Spleen (tissue), 7 donors: ENCODE results near the gene VDAC1.

Source experiments
- CTCF ChIP-seq, 11 experiments: fragments of 200-600 bp in 7 of 11; fragments of 450-650 bp in 4 of 11; sonication (generic) in 4 of 11; IDR thresholded peaks in 8 of 11; conservative IDR thresholded peaks in 3 of 11; 1 replicate in 7 of 11; 2 replicates in 4 of 11; pipeline versions ENCODE4 v1.4.0 to v1.8.0; 2016 to 2021; ENCODE audit warnings: antibody characterized with exemption in 11 of 11, inconsistent platforms in 4 of 11, mild to moderate bottlenecking in 1 of 11
- POLR2A ChIP-seq, 3 donors: fragments of 450-650 bp; IDR thresholded peaks; one replicate each; pipeline ENCODE4 v1.5.1; 2017; ENCODE audit warnings: antibody characterized with exemption in 3 of 3, mild to moderate bottlenecking in 1 of 3
- POLR2AphosphoS5 ChIP-seq, 3 donors: sonication (generic); formaldehyde crosslinking; IDR thresholded peaks; one replicate each; pipeline ENCODE4 v1.5.1; 2017; ENCODE audit warnings: antibody characterized with exemption in 3 of 3
- donor health status: DM: no; HTN: no; CAD: no; lungs with moderate emphysema.
- donor health status: DM: no; HTN: no; CAD: no.
- donor health status: DM: no; HTN: no; CAD: no.

- TF ChIP-seq CTCF (IDR thresholded peaks at IDR 0.05 in 8 of 11, conservative IDR thresholded peaks at IDR 0.05 in 3 of 11) (no peak), POLR2A (IDR thresholded peaks at IDR 0.05) (no peak), POLR2AphosphoS5 (IDR thresholded peaks at IDR 0.05) (no peak)
These were observed 24.1 kb downstream of the VDAC1 start for GRCh38 chr5:133980652-133981051.
